Smooth muscle cell (in vitro differentiated cells): ENCODE data around the gene DSCAM. TPM values are rescaled to one million over a fixed set of nuclear protein-coding genes. Genes with fewer than 3 reads are reported as not detected.

Experiments
- DNase-seq: peaks from one replicate; lab custom pipeline; 2025; ENCODE audit not compliant: unreplicated experiment; lab: John Stamatoyannopoulos, UW
- H2AFZ ChIP-seq: fragments of 200-600 bp; sonication (generic); 2 replicates; pipeline ENCODE4 v1.6.0; 2016; ENCODE audit warnings: antibody characterized with exemption, low read depth, mild to moderate bottlenecking
- H3F3A ChIP-seq: fragments of 200-600 bp; sonication (generic); 2 replicates; pipeline ENCODE4 v1.6.0; 2017; ENCODE audit warnings: antibody characterized with exemption, low read depth
- H3K27ac ChIP-seq: fragments of 200-600 bp; sonication (generic); 2 replicates; pipeline ENCODE4 v1.5.1; 2016; ENCODE audit warnings: low read depth, mild to moderate bottlenecking
- H3K27me3 ChIP-seq: fragments of 200-600 bp; sonication (generic); 2 replicates; pipeline ENCODE4 v1.6.1; 2016; ENCODE audit warnings: low read depth, mild to moderate bottlenecking
- H3K36me3 ChIP-seq: fragments of 200-600 bp; sonication (generic); 2 replicates; pipeline ENCODE4 v1.5.1; 2016; ENCODE audit warnings: low read depth
- H3K4me1 ChIP-seq: fragments of 200-600 bp; sonication (generic); 2 replicates; pipeline ENCODE4 v1.5.1; 2016; ENCODE audit warnings: low read depth
- H3K4me2 ChIP-seq: fragments of 200-600 bp; sonication (generic); 2 replicates; pipeline ENCODE4 v1.6.0; 2016; ENCODE audit warnings: mild to moderate bottlenecking
- H3K4me3 ChIP-seq: fragments of 200-600 bp; sonication (generic); 2 replicates; pipeline ENCODE4 v1.5.1; 2016; ENCODE audit warnings: mild to moderate bottlenecking
- H3K79me2 ChIP-seq: fragments of 200-600 bp; sonication (generic); 2 replicates; pipeline ENCODE4 v1.6.0; 2016; ENCODE audit warnings: low read depth, mild to moderate bottlenecking
- H3K9ac ChIP-seq: fragments of 200-600 bp; sonication (generic); 2 replicates; pipeline ENCODE4 v1.6.0; 2016; ENCODE audit warnings: low read depth
- H3K9me3 ChIP-seq: fragments of 200-600 bp; sonication (generic); replicated peaks from 2 replicates; pipeline ENCODE4 v1.5.1; 2016; ENCODE audit warnings: low read depth
- H4K20me1 ChIP-seq: fragments of 200-600 bp; sonication (generic); 2 replicates; pipeline ENCODE4 v1.6.0; 2016; ENCODE audit warnings: low read depth
- WGBS: methylation state at CpG from one replicate; pipeline ENCODE4 v1.1.7; 2016; ENCODE audit warnings: low lambda C conversion rate; 5-methylcytosine and 5-hydroxymethylcytosine counted together
- polyA plus RNA-seq: library from polyadenylated mRNA; unstranded; fragments of >200 nt; fragmentation: Nextera tagmentation; extraction: Ambion mirVana; gene quantifications from 2 replicates; pipeline ENCODE4 v1.2.1, GENCODE V29; 2016
- total RNA-seq: library from RNA; depleted of rRNA; stranded (reverse); fragments of >200 nt; gene quantifications from 2 replicates; pipeline ENCODE4 v1.2.3, GENCODE V29; 2014
- TF ChIP-seq, protein P1 (sequence below): fragments of 200-600 bp; sonication (generic); IDR thresholded peaks from 2 replicates; pipeline ENCODE4 v1.5.1; 2017; ENCODE audit warnings: borderline replicate concordance, mild to moderate bottlenecking, antibody characterized with exemption; ENCODE audit not compliant: insufficient read depth, poor library complexity, severe bottlenecking

DSCAM gene
- total and polyA plus RNA-seq, 2 experiments from 2014 or later = not detected

DNA sequence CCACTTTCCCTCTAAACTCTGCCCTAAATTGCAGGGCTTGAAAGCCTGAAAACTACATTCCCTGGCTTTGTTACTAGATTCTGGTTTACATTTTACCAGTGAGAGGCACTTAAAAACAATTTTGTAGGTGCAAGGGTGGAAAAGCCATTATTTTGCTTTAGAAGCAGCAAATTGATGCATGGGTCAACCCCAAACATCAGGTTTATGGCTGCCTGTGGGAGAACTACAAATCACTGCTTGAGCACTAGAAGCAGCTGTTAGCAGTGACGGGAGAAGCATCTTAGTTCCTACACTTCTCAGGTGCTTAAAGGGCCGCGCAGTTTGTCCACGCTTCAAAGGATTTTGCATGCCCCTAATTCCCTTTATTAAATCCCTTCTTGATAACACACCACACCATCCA, 562.5 kb downstream of the DSCAM start:
- Histone ChIP-seq H3K9me3 (no peaks in the 10 kb centered on the region), H3K9ac (no peak overlapping the region), H4K20me1 (no peaks in the 10 kb centered on the region), H3F3A (no peaks in the 10 kb centered on the region), H3K4me2 (no peak overlapping the region), H2AFZ (no peak overlapping the region), H3K4me1 (peaks cover 15% of the 10 kb centered on the region), H3K36me3 (no peaks in the 10 kb centered on the region), H3K4me3 (no peak overlapping the region), H3K27me3 (no peaks in the 10 kb centered on the region), H3K79me2 (no peaks in the 10 kb centered on the region), H3K27ac (no peak overlapping the region)
- no peak for DNase-seq
- TF ChIP-seq, protein P1, sequence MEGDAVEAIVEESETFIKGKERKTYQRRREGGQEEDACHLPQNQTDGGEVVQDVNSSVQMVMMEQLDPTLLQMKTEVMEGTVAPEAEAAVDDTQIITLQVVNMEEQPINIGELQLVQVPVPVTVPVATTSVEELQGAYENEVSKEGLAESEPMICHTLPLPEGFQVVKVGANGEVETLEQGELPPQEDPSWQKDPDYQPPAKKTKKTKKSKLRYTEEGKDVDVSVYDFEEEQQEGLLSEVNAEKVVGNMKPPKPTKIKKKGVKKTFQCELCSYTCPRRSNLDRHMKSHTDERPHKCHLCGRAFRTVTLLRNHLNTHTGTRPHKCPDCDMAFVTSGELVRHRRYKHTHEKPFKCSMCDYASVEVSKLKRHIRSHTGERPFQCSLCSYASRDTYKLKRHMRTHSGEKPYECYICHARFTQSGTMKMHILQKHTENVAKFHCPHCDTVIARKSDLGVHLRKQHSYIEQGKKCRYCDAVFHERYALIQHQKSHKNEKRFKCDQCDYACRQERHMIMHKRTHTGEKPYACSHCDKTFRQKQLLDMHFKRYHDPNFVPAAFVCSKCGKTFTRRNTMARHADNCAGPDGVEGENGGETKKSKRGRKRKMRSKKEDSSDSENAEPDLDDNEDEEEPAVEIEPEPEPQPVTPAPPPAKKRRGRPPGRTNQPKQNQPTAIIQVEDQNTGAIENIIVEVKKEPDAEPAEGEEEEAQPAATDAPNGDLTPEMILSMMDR = no peak
- 93% methylated on average over 4 of the region's 4 CpGs for WGBS

DNA sequence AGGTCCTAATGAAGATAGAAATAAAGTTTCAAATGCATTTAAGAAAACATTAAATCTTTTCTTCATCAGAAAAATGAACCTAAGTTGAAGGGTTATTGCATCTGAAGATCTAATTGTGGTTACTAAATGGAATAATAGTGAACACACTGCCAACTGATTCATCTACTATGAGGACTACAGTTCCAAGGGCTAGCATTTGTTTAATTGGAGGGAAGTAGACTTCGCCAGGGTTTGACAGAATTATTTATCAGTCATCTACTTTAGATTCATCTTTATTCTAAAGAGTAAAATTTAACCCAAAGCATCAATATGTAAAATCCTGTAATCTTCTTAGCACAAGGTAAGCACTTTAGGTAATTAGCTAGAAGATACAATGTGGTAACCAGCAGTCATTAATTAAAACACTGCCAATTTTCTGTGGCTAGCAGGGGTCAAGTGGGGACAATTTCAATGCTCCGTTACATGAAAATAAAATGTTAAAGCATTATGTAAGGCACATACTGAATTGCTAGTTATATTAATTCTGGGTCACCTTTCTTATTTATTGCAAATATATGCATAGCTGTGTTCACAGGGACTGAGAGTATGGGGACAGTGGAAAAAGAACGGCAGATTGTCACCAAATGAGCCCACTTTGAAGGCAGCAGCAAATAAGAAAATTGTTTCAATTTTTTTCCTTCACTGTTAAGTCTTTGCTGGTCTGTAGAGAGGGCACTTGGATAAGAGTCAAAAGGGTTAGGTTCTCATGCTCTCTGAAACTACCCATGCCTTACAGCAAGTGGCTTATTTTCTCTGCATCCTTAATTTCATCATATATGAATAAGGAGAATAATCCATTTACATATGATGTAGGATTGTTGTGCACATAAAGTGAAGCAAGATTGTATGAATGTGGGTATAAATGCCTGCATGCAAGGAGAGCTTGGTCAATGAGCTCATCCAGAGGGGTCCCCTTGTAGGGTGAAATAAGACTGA, 563.8 kb downstream of the DSCAM start:
- no peak for DNase-seq
- no peak overlapping the region for H3K9ac ChIP-seq
- H2AFZ ChIP-seq = no peak overlapping the region
- H3K27ac ChIP-seq = no peak overlapping the region
- TF ChIP-seq, protein P1 = no peak
- H3K9me3 ChIP-seq = no peaks in the 10 kb centered on the region
- H3K4me2 ChIP-seq = no peak overlapping the region
- no peaks in the 10 kb centered on the region for H3K36me3 ChIP-seq
- H4K20me1 ChIP-seq = no peaks in the 10 kb centered on the region
- no peaks in the 10 kb centered on the region for H3F3A ChIP-seq
- H3K4me1 ChIP-seq = peaks cover 15% of the 10 kb centered on the region
- no peaks in the 10 kb centered on the region for H3K79me2 ChIP-seq
- no peak overlapping the region for H3K4me3 ChIP-seq
- WGBS = 96% methylated on average over 3 of the region's 3 CpGs
- no peaks in the 10 kb centered on the region for H3K27me3 ChIP-seq

DNA sequence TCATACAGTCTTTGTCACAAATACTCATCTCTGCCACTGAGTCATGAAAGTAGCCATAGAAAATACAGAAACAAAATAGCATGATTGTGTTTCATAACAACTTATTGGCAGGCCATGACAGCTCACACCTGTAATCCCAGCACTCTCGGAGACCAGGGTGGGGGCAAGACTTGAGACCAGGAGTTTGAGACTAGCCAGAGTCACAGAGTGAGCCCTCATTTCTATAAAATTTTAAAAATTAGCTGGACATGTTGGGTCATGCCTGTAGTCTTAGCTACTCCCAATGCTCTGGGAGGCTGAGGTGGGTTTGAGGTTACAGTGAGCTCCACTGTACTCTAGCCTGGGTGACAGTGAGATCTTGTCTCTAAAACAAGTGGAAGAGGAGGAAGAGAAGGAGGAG, 568.6 kb downstream of the DSCAM start:
- H3K4me3 ChIP-seq = no peak overlapping the region
- TF ChIP-seq, protein P1 = no peak
- H3K79me2 ChIP-seq = no peaks in the 10 kb centered on the region
- H3K9me3 ChIP-seq = no peaks in the 10 kb centered on the region
- no peaks in the 10 kb centered on the region for H3K36me3 ChIP-seq
- H3F3A ChIP-seq = no peaks in the 10 kb centered on the region
- H2AFZ ChIP-seq = peak overlapping the region; percentile 61
- peaks cover 3% of the 10 kb centered on the region for H3K4me1 ChIP-seq
- H3K9ac ChIP-seq = no peak overlapping the region
- no peak overlapping the region for H3K4me2 ChIP-seq
- DNase-seq = no peak
- no peaks in the 10 kb centered on the region for H3K27me3 ChIP-seq
- no peaks in the 10 kb centered on the region for H4K20me1 ChIP-seq
- peak overlapping the region; percentile 22 for H3K27ac ChIP-seq
- 81% methylated on average over 1 of the region's 1 CpG for WGBS

DNA sequence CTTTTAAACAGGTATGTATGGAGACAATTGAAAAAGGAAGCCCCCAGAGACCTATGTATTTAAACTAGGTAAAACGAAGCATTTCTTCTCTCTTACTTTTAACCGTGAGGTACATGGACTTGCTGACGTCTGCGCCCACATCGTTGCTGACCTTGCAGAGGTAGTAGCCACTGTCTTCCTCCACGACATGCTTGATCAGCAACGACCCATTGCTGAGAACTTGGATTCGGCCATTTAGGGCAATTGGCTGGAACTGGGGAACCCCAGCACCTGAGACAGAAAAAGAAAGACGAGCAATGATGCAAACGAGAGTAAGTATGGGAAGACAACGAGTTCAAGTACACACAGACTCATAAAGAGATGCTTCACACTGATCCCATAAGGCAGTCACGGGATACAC, 571.0 kb downstream of the DSCAM start:
- Histone ChIP-seq H3K27me3 (no peaks in the 10 kb centered on the region), H3K36me3 (no peaks in the 10 kb centered on the region), H3K4me1 (peaks cover 3% of the 10 kb centered on the region), H3K4me2 (no peak overlapping the region), H3K9me3 (no peaks in the 10 kb centered on the region), H3K27ac (no peak overlapping the region), H4K20me1 (no peaks in the 10 kb centered on the region), H3K79me2 (no peaks in the 10 kb centered on the region), H3K4me3 (no peak overlapping the region), H3K9ac (no peak overlapping the region), H2AFZ (no peak overlapping the region), H3F3A (no peaks in the 10 kb centered on the region)
- 89% methylated on average over 12 of the region's 12 CpGs for WGBS
- no peak for DNase-seq
- TF ChIP-seq, protein P1 = no peak
